ENCODE measurements around the gene GRIA4.

Gene GRIA4

GRCh38 chr11:105911454-105911853, 301.6 kb downstream of the GRIA4 start:
- Histone ChIP-seq H3K27ac (replicated peaks) (no peak overlapping the region), H3K27me3 (ENCODE audit: insufficient read depth, poor library complexity, severe bottlenecking) (no peaks in the 10 kb centered on the region), H3K4me3 (replicated peaks; ENCODE audit: insufficient read depth, low read length) (no peak overlapping the region)
- TF ChIP-seq CTCF (IDR thresholded peaks at IDR 0.05; ENCODE audit: insufficient read depth, low read length): no peak
- TF ChIP-seq GABPA (IDR thresholded peaks at IDR 0.05; ENCODE audit: low read depth): no peak
- TF ChIP-seq REST (IDR thresholded peaks at IDR 0.05; ENCODE audit: insufficient replicate concordance, low read depth): no peak
- no peak for TF ChIP-seq POLR2AphosphoS5 (IDR thresholded peaks at IDR 0.05; ENCODE audit: low read depth)
- TF ChIP-seq SPI1 (IDR thresholded peaks at IDR 0.05; ENCODE audit: borderline replicate concordance, low read depth): no peak
- no peak for DNase-seq (ENCODE audit: low read depth in 1 of 2, low spot score in 1 of 2)

DNA sequence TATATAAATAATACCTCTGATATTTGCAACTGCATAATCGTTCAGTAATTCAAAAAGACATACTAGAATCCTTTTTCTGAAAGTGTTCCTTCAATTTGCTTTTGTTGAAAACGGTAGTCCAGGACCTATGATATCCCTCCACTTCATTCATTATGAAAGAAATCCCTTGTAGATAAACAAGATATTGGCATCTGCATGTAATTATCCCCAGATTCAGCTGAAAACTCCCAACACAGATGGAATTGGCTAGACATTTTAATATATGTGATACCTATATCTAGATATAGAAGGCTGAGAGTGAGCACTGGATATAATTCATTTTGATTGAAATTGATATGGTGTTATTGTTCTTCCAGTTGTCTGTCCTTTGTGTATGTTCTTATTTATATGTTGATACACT, 302.8 kb downstream of the GRIA4 start:
- H3K27ac ChIP-seq (replicated peaks): no peak overlapping the region
- H3K4me3 ChIP-seq (replicated peaks; ENCODE audit: insufficient read depth, low read length): no peak overlapping the region
- no peak for DNase-seq (ENCODE audit: low read depth in 1 of 2, low spot score in 1 of 2)
- no peak for TF ChIP-seq GABPA (IDR thresholded peaks at IDR 0.05; ENCODE audit: low read depth)
- no peak for TF ChIP-seq REST (IDR thresholded peaks at IDR 0.05; ENCODE audit: insufficient replicate concordance, low read depth)
- TF ChIP-seq POLR2AphosphoS5 (IDR thresholded peaks at IDR 0.05; ENCODE audit: low read depth): no peak
- no peaks in the 10 kb centered on the region for H3K27me3 ChIP-seq (ENCODE audit: insufficient read depth, poor library complexity, severe bottlenecking)

DNA sequence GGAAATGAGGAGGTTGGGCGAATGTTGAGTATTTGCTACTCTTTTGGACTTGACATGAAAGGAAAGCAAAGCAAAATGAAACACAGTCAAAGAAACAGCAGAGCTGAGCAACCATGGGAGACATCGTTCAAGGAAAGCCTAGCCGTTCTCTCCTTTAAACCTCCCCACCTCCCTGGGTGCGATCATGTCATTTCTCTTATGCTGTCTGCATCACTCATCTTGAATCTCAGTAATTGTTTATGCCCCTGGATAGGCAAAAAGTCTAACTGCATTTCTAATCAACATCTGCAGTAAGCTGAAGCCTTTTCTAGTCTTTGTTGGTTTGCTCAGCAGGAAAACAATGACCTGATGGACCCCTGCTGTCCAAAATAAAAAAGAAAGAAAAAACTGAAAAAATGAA, 305.1 kb downstream of the GRIA4 start:
- Histone ChIP-seq H3K27me3 (ENCODE audit: insufficient read depth, poor library complexity, severe bottlenecking) (no peaks in the 10 kb centered on the region), H3K4me3 (replicated peaks; ENCODE audit: insufficient read depth, low read length) (no peak overlapping the region), H3K27ac (replicated peaks) (no peak overlapping the region)
- no peak for DNase-seq (ENCODE audit: low read depth in 1 of 2, low spot score in 1 of 2)
- TF ChIP-seq GABPA (IDR thresholded peaks at IDR 0.05; ENCODE audit: low read depth): no peak
- no peak for TF ChIP-seq POLR2AphosphoS5 (IDR thresholded peaks at IDR 0.05; ENCODE audit: low read depth)
- no peak for TF ChIP-seq SPI1 (IDR thresholded peaks at IDR 0.05; ENCODE audit: borderline replicate concordance, low read depth)
- no peak for TF ChIP-seq CTCF (IDR thresholded peaks at IDR 0.05; ENCODE audit: insufficient read depth, low read length)
- no peak for TF ChIP-seq REST (IDR thresholded peaks at IDR 0.05; ENCODE audit: insufficient replicate concordance, low read depth)

GRCh38 chr11:105918039-105918438, 308.2 kb downstream of the GRIA4 start:
- TF ChIP-seq REST (IDR thresholded peaks at IDR 0.05; ENCODE audit: insufficient replicate concordance, low read depth) (no peak), GABPA (IDR thresholded peaks at IDR 0.05; ENCODE audit: low read depth) (no peak), SPI1 (IDR thresholded peaks at IDR 0.05; ENCODE audit: borderline replicate concordance, low read depth) (no peak), POLR2AphosphoS5 (IDR thresholded peaks at IDR 0.05; ENCODE audit: low read depth) (no peak), CTCF (IDR thresholded peaks at IDR 0.05; ENCODE audit: insufficient read depth, low read length) (no peak)
- Histone ChIP-seq H3K4me3 (replicated peaks; ENCODE audit: insufficient read depth, low read length) (no peak overlapping the region), H3K27me3 (ENCODE audit: insufficient read depth, poor library complexity, severe bottlenecking) (no peaks in the 10 kb centered on the region), H3K27ac (replicated peaks) (no peak overlapping the region)
- no peak for DNase-seq (ENCODE audit: low read depth in 1 of 2, low spot score in 1 of 2)

Data from HL-60 (cell line).